ENCODE results near the gene POLR3B.
A peak's percentile ranks its signal among the peaks of the same experiment; 100 is the strongest.
"Not testable (repeated sequence)": the region's sequence is repeated elsewhere in the genome, so short reads cannot be mapped to it uniquely, and the experiment has no call there.

POLR3B gene

GRCh38 chr12:106357549-106358395 lies at the start of gene POLR3B:
Gene POLR3B, plus strand, starts transcription at chr12:106357748. Its CDS starts 132 bp downstream, at chr12:106357880.
- DNase-seq (ENCODE audit: low read depth), result peak; percentile 89

GRCh38 chr12:106308121-106308520 lies 49.4 kb upstream of the POLR3B start:
- DNase-seq (ENCODE audit: low read depth), result no peak

- no peak for DNase-seq (ENCODE audit: low read depth)
These were observed 48.9 kb upstream of the POLR3B start for GRCh38 chr12:106308611-106309010.

GRCh38 chr12:106309671-106310505 lies 47.7 kb upstream of the POLR3B start:
- DNase-seq (ENCODE audit: low read depth), result no peak

- no peak for DNase-seq (ENCODE audit: low read depth)
These were observed 46.9 kb upstream of the POLR3B start for GRCh38 chr12:106310687-106311086.

GRCh38 chr12:106311139-106311538 lies 46.4 kb upstream of the POLR3B start:
- no peak for DNase-seq (ENCODE audit: low read depth)

- DNase-seq (ENCODE audit: low read depth), result not testable (repeated sequence)
These were observed 44.1 kb upstream of the POLR3B start for GRCh38 chr12:106313413-106313812.

- DNase-seq (ENCODE audit: low read depth), result no peak
These were observed 42.0 kb upstream of the POLR3B start for GRCh38 chr12:106315523-106315922.

- no peak for DNase-seq (ENCODE audit: low read depth)
These were observed 40.0 kb upstream of the POLR3B start for GRCh38 chr12:106317406-106318082.

- no peak for DNase-seq (ENCODE audit: low read depth)
These were observed 36.3 kb upstream of the POLR3B start for GRCh38 chr12:106321139-106321850.

GRCh38 chr12:106323537-106323936 lies 34.0 kb upstream of the POLR3B start:
- DNase-seq (ENCODE audit: low read depth), result no peak

GRCh38 chr12:106327309-106327869 lies 30.2 kb upstream of the POLR3B start:
- DNase-seq (ENCODE audit: low read depth), result no peak

- no peak for DNase-seq (ENCODE audit: low read depth)
These were observed 28.8 kb upstream of the POLR3B start for GRCh38 chr12:106328735-106329134.

- no peak for DNase-seq (ENCODE audit: low read depth)
These were observed 28.1 kb upstream of the POLR3B start for GRCh38 chr12:106329231-106329982.

- no peak for DNase-seq (ENCODE audit: low read depth)
These were observed 25.9 kb upstream of the POLR3B start for GRCh38 chr12:106331599-106331998.

- no peak for DNase-seq (ENCODE audit: low read depth)
These were observed 25.0 kb upstream of the POLR3B start for GRCh38 chr12:106332536-106332935.

GRCh38 chr12:106333010-106333409 lies 24.5 kb upstream of the POLR3B start:
- DNase-seq (ENCODE audit: low read depth), result no peak

- no peak for DNase-seq (ENCODE audit: low read depth)
These were observed 23.8 kb upstream of the POLR3B start for GRCh38 chr12:106333756-106334155.

- no peak for DNase-seq (ENCODE audit: low read depth)
These were observed 16.3 kb upstream of the POLR3B start for GRCh38 chr12:106341086-106341877.
